ENCODE measurements around the gene NR1D1. TPM values are rescaled to one million over a fixed set of nuclear protein-coding genes. Genes with fewer than 3 reads are reported as not detected.
A peak's percentile ranks its signal among the peaks of the same experiment; 100 is the strongest.

The NR1D1 gene
- total and polyA plus RNA-seq, 7 experiments from 2014 or later: 3.6 to 34.2 (median 16.4) TPM

- POLR2A ChIA-PET: interaction anchor here (0.6 to 12.4 kb wide), 10 partner anchors 8 to 179 kb away, joined by 3 to 291 read pairs (median 4); partner anchors contain the start of genes CASC3, MED24, MSL1 and THRA
- Histone ChIP-seq H3K4me3 (ENCODE audit: low read length) (peak overlapping the region; percentile 11), H3K36me3 (ENCODE audit: control insufficient read depth in 2 of 3, insufficient read depth in 3 of 3, low read length in 3 of 3) (no peaks in the 10 kb centered on the region), H3K27ac (ENCODE audit: low read depth, low read length) (peak overlapping the region; percentile 52), H3K9me3 (ENCODE audit: control insufficient read depth in 2 of 3, low read length in 3 of 3) (no peaks in the 10 kb centered on the region), H3K4me1 (ENCODE audit: control insufficient read depth in 2 of 2, insufficient read depth in 2 of 2, low read length in 2 of 2) (peaks cover 73 to 79% of the 10 kb centered on the region in 2 donors), H3K27me3 (ENCODE audit: control insufficient read depth in 2 of 2, insufficient read depth in 2 of 2, low read length in 2 of 2) (no peaks in the 10 kb centered on the region)
- Mint-ChIP-seq H3K27me3 (peaks cover 0 to 30% (median 0%) of the 10 kb centered on the region in 5 donors), H3K36me3 (no peaks in the 10 kb centered on the region), H3K9me3 (no peaks in the 10 kb centered on the region), H3K27ac (peak overlapping the region in 8 of 9 donors; percentile 97 to 100 (median 100)), H3K4me3 (peak overlapping the region; percentile 2 to 88 (median 70)), H3K4me1 (peaks cover 77 to 97% (median 90%) of the 10 kb centered on the region in 7 donors)
- DNase-seq (no peak), ATAC-seq (no peak)
- CTCF ChIA-PET: interaction anchor here (0.7 to 0.8 kb wide), 2 partner anchors 8 to 62 kb away, joined by 3 read pairs; no protein-coding TSS in a partner anchor
- intact Hi-C loops (cut with micrococcal nuclease): loop anchor here in 1 of 2 donors (10.0 kb wide), 1 partner anchor 500 kb away; no protein-coding TSS in a partner anchor
These were observed 4.5 kb upstream of the NR1D1 start for GRCh38 chr17:40104594-40105486.

GRCh38 chr17:40103688-40104087 lies 3.3 kb upstream of the NR1D1 start:
- ChIA-PET CTCF (interaction anchor here (0.6 to 2.3 kb wide), 7 partner anchors 9 to 373 kb away, joined by 3 to 25 read pairs (median 4); no protein-coding TSS in a partner anchor), POLR2A (interaction anchor here (0.6 to 12.4 kb wide), 5 partner anchors 9 to 43 kb away, joined by 3 to 291 read pairs (median 7); partner anchors contain the start of gene MSL1)
- no peak for DNase-seq
- Mint-ChIP-seq H3K27me3 (peaks cover 0 to 30% (median 0%) of the 10 kb centered on the region in 5 donors), H3K4me1 (peaks cover 77 to 96% (median 85%) of the 10 kb centered on the region in 7 donors), H3K9me3 (peaks cover 0 to 2% (median 0%) of the 10 kb centered on the region in 11 donors), H3K27ac (peak overlapping the region in 8 of 9 donors; percentile 90 to 100 (median 100)), H3K4me3 (peak overlapping the region in 9 of 10 donors; percentile 59 to 88 (median 72)), H3K36me3 (peaks cover 0 to 2% (median 0%) of the 10 kb centered on the region in 5 donors)
- no peak for ATAC-seq
- Histone ChIP-seq H3K36me3 (ENCODE audit: control insufficient read depth in 2 of 3, insufficient read depth in 3 of 3, low read length in 3 of 3) (no peaks in the 10 kb centered on the region), H3K27ac (ENCODE audit: low read depth, low read length) (peak overlapping the region; percentile 59), H3K9me3 (ENCODE audit: control insufficient read depth in 2 of 3, low read length in 3 of 3) (no peaks in the 10 kb centered on the region), H3K27me3 (ENCODE audit: control insufficient read depth in 2 of 2, insufficient read depth in 2 of 2, low read length in 2 of 2) (no peaks in the 10 kb centered on the region), H3K4me1 (ENCODE audit: control insufficient read depth in 2 of 2, insufficient read depth in 2 of 2, low read length in 2 of 2) (peaks cover 68 to 70% of the 10 kb centered on the region in 2 donors), H3K4me3 (ENCODE audit: low read length) (no peak overlapping the region)
- intact Hi-C loops (cut with micrococcal nuclease): loop anchor here in 1 of 2 donors (10.0 kb wide), 1 partner anchor 501 kb away; no protein-coding TSS in a partner anchor

GRCh38 chr17:40103071-40103661 lies 2.8 kb upstream of the NR1D1 start:
- H3K4me3 ChIP-seq (ENCODE audit: low read length): no peak overlapping the region
- intact Hi-C loops (cut with micrococcal nuclease): loop anchor here in 1 of 2 donors (10.0 kb wide), 1 partner anchor 502 kb away; no protein-coding TSS in a partner anchor
- H3K27me3 Mint-ChIP-seq: peaks cover 0 to 30% (median 0%) of the 10 kb centered on the region in 5 donors
- H3K36me3 ChIP-seq (ENCODE audit: control insufficient read depth in 2 of 3, insufficient read depth in 3 of 3, low read length in 3 of 3): no peaks in the 10 kb centered on the region
- H3K4me1 Mint-ChIP-seq: peaks cover 78 to 96% (median 86%) of the 10 kb centered on the region in 7 donors
- no peaks in the 10 kb centered on the region for H3K9me3 ChIP-seq (ENCODE audit: control insufficient read depth in 2 of 3, low read length in 3 of 3)
- no peak for ATAC-seq
- H3K9me3 Mint-ChIP-seq: peaks cover 0 to 4% (median 0%) of the 10 kb centered on the region in 11 donors
- DNase-seq: no peak
- no peaks in the 10 kb centered on the region for H3K27me3 ChIP-seq (ENCODE audit: control insufficient read depth in 2 of 2, insufficient read depth in 2 of 2, low read length in 2 of 2)
- POLR2A ChIA-PET: interaction anchor here (0.6 to 12.4 kb wide), 6 partner anchors 9 to 1374 kb away, joined by 3 to 291 read pairs (median 6); partner anchors contain the start of gene MSL1
- CTCF ChIA-PET: interaction anchor here (0.6 to 2.3 kb wide), 7 partner anchors 9 to 65 kb away, joined by 3 to 25 read pairs (median 3); no protein-coding TSS in a partner anchor
- peak overlapping the region; percentile 59 for H3K27ac ChIP-seq (ENCODE audit: low read depth, low read length)
- peaks cover 68 to 70% of the 10 kb centered on the region in 2 donors for H3K4me1 ChIP-seq (ENCODE audit: control insufficient read depth in 2 of 2, insufficient read depth in 2 of 2, low read length in 2 of 2)
- peak overlapping the region in 9 of 10 donors; percentile 59 to 88 (median 72) for H3K4me3 Mint-ChIP-seq
- H3K36me3 Mint-ChIP-seq: peaks cover 0 to 4% (median 0%) of the 10 kb centered on the region in 5 donors
- peak overlapping the region in 8 of 9 donors; percentile 90 to 100 (median 100) for H3K27ac Mint-ChIP-seq

GRCh38 chr17:40101367-40102210 lies 1.2 kb upstream of the NR1D1 start:
- POLR2A ChIA-PET: interaction anchor here (0.5 to 12.4 kb wide), 10 partner anchors 11 to 1239 kb away, joined by 3 to 291 read pairs (median 10); partner anchors contain the start of genes CASC3 and THRA

GRCh38 chr17:40100669-40101366 lies 429 bp upstream of the NR1D1 start:
- Histone ChIP-seq H3K4me3 (ENCODE audit: low read length) (peak overlapping the region; percentile 97), H3K27ac (ENCODE audit: low read depth, low read length) (peak overlapping the region; percentile 94), H3K27me3 (ENCODE audit: control insufficient read depth in 2 of 2, insufficient read depth in 2 of 2, low read length in 2 of 2) (no peaks in the 10 kb centered on the region), H3K36me3 (ENCODE audit: control insufficient read depth in 2 of 3, insufficient read depth in 3 of 3, low read length in 3 of 3) (peaks cover 0 to 11% (median 0%) of the 10 kb centered on the region in 3 experiments), H3K9me3 (ENCODE audit: control insufficient read depth in 2 of 3, low read length in 3 of 3) (no peaks in the 10 kb centered on the region), H3K4me1 (ENCODE audit: control insufficient read depth in 2 of 2, insufficient read depth in 2 of 2, low read length in 2 of 2) (peaks cover 66 to 70% of the 10 kb centered on the region in 2 donors)
- Mint-ChIP-seq H3K36me3 (peaks cover 5 to 24% (median 12%) of the 10 kb centered on the region in 5 donors), H3K4me1 (peaks cover 71 to 96% (median 86%) of the 10 kb centered on the region in 7 donors), H3K4me3 (peak overlapping the region; percentile 82 to 99 (median 97)), H3K27ac (peak overlapping the region; percentile 84 to 100 (median 95)), H3K27me3 (peaks cover 0 to 12% (median 0%) of the 10 kb centered on the region in 5 donors), H3K9me3 (peaks cover 0 to 8% (median 0%) of the 10 kb centered on the region in 11 donors)
- peak; percentile 67 to 89 (median 84) for DNase-seq
- POLR2A ChIA-PET: interaction anchor here (0.5 to 12.4 kb wide), 17 partner anchors 11 to 510 kb away, joined by 3 to 291 read pairs (median 5); partner anchors contain the start of genes CASC3, MED24, MSL1 and THRA
- ATAC-seq: peak; percentile 21
- CTCF ChIA-PET: interaction anchor here (0.6 to 7.1 kb wide), 6 partner anchors 11 to 68 kb away, joined by 3 to 133 read pairs (median 5); partner anchors contain the start of gene THRA
- intact Hi-C loops (cut with micrococcal nuclease): loop anchor here (1.0 to 10.0 kb wide), 4 partner anchors 39 to 504 kb away; partner anchors contain the start of genes CASC3 (in 1 of the 2), MED24 (in 1 of the 2) and PSMD3 (in 1 of the 2)

More at GRCh38 chr17:40101367-40102210, 1.2 kb upstream of the NR1D1 start:
- Mint-ChIP-seq H3K27ac (peak overlapping the region in 8 of 9 donors; percentile 89 to 100 (median 95)), H3K4me3 (peak overlapping the region; percentile 82 to 99 (median 97)), H3K36me3 (peaks cover 0 to 16% (median 5%) of the 10 kb centered on the region in 5 donors), H3K4me1 (peaks cover 72 to 96% (median 86%) of the 10 kb centered on the region in 7 donors), H3K9me3 (peaks cover 0 to 4% (median 0%) of the 10 kb centered on the region in 11 donors), H3K27me3 (peaks cover 0 to 18% (median 0%) of the 10 kb centered on the region in 5 donors)
- H3K27ac ChIP-seq (ENCODE audit: low read depth, low read length): peak overlapping the region; percentile 94
- CTCF ChIA-PET: interaction anchor here (0.7 to 7.1 kb wide), 5 partner anchors 10 to 67 kb away, joined by 3 to 133 read pairs (median 20); no protein-coding TSS in a partner anchor
- ATAC-seq: no peak
- peaks cover 70 to 72% of the 10 kb centered on the region in 2 donors for H3K4me1 ChIP-seq (ENCODE audit: control insufficient read depth in 2 of 2, insufficient read depth in 2 of 2, low read length in 2 of 2)
- H3K27me3 ChIP-seq (ENCODE audit: control insufficient read depth in 2 of 2, insufficient read depth in 2 of 2, low read length in 2 of 2): no peaks in the 10 kb centered on the region
- H3K36me3 ChIP-seq (ENCODE audit: control insufficient read depth in 2 of 3, insufficient read depth in 3 of 3, low read length in 3 of 3): peaks cover 0 to 11% (median 0%) of the 10 kb centered on the region in 3 experiments
- peak overlapping the region; percentile 97 for H3K4me3 ChIP-seq (ENCODE audit: low read length)
- no peak for DNase-seq
- intact Hi-C loops (cut with micrococcal nuclease): loop anchor here in 1 of 2 donors (10.0 kb wide), 1 partner anchor 503 kb away; no protein-coding TSS in a partner anchor
- no peaks in the 10 kb centered on the region for H3K9me3 ChIP-seq (ENCODE audit: control insufficient read depth in 2 of 3, low read length in 3 of 3)

All from naive thymus-derived CD4-positive, alpha-beta T cell (primary cell).